ENCODE measurements around the gene RALGAPA2.

DNA sequence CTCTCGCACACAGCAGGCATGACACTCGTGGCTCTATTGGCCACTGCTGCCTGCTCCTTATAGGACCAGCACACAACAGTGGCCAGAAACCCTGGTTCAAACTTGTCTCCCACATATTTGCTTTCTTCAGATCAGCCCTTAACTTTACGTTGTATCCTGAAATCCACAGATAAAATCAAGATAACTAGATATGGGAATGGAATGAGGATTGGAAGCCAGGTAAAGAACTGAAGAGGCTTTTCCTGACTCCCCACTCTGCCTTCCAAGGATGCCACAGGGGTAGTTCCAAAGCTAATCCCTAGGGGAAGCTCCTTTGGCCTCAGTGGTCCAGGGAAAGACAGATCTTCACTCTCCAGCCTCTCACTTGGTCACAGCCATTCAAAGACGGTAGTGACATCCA lies 258.1 kb downstream of the RALGAPA2 start:
- TF ChIP-seq, protein P1, sequence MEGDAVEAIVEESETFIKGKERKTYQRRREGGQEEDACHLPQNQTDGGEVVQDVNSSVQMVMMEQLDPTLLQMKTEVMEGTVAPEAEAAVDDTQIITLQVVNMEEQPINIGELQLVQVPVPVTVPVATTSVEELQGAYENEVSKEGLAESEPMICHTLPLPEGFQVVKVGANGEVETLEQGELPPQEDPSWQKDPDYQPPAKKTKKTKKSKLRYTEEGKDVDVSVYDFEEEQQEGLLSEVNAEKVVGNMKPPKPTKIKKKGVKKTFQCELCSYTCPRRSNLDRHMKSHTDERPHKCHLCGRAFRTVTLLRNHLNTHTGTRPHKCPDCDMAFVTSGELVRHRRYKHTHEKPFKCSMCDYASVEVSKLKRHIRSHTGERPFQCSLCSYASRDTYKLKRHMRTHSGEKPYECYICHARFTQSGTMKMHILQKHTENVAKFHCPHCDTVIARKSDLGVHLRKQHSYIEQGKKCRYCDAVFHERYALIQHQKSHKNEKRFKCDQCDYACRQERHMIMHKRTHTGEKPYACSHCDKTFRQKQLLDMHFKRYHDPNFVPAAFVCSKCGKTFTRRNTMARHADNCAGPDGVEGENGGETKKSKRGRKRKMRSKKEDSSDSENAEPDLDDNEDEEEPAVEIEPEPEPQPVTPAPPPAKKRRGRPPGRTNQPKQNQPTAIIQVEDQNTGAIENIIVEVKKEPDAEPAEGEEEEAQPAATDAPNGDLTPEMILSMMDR (IDR thresholded peaks at IDR 0.05): no peak
- TF ChIP-seq POLR2A (IDR thresholded peaks at IDR 0.05): no peak
